OCI-LY7 (cell line): ENCODE data around the gene SLC44A5. TPM values are rescaled to one million over a fixed set of nuclear protein-coding genes. Genes with fewer than 3 reads are reported as not detected.
"Not testable (repeated sequence)": the region's sequence is repeated elsewhere in the genome, so short reads cannot be mapped to it uniquely, and the experiment has no call there.

Experiments
- BruUV-seq: library from RNA; stranded (reverse); fragments of 400-500 nt; replicated peaks from 2 replicates; lab custom pipeline; 2021; lab: Mats Ljungman, UMichigan
- CTCF ChIA-PET: fragments of 300-600 bp; sonication (Branson Sonifier 250); formaldehyde crosslinking; loops from one replicate; lab custom pipeline; 2022; ENCODE audit warnings: antibody characterized with exemption; ENCODE audit not compliant: unreplicated experiment; lab: Charles Lee
- POLR2A ChIA-PET: fragments of 300-600 bp; sonication (Branson Sonifier 250); formaldehyde crosslinking; loops from one replicate; lab custom pipeline; 2022; ENCODE audit warnings: antibody characterized with exemption; lab: Charles Lee
- DNase-seq: peaks from one replicate; pipeline ENCODE4 v3.0.0-alpha.2; 2015; ENCODE audit warnings: low spot score
- H2AFZ ChIP-seq: fragments of 200-600 bp; sonication (generic), shearing (Covaris generic); 2 replicates; pipeline ENCODE4 v1.6.1; 2014; ENCODE audit warnings: mild to moderate bottlenecking, antibody characterized with exemption, low read length, moderate library complexity
- H3K27ac ChIP-seq: fragments of 200-600 bp; sonication (generic); 2 replicates; pipeline ENCODE4 v1.5.1; 2014; ENCODE audit warnings: mixed run types, low read depth, mild to moderate bottlenecking, moderate library complexity, low read length, inconsistent platforms; ENCODE audit not compliant: poor library complexity, severe bottlenecking
- H3K36me3 ChIP-seq: fragments of 200-600 bp; sonication (generic); 2 replicates; pipeline ENCODE4 v1.6.1; 2014; ENCODE audit warnings: mild to moderate bottlenecking, antibody characterized with exemption, low read length, moderate library complexity, mixed read lengths; ENCODE audit not compliant: insufficient read depth
- H3K4me1 ChIP-seq: fragments of 200-600 bp; sonication (generic); 2 replicates; pipeline ENCODE4 v1.5.1; 2014; ENCODE audit warnings: mild to moderate bottlenecking, low read length; ENCODE audit not compliant: insufficient read depth, poor library complexity, severe bottlenecking
- H3K4me2 ChIP-seq: fragments of 200-600 bp; sonication (generic); 2 replicates; pipeline ENCODE4 v1.6.1; 2014; ENCODE audit warnings: mild to moderate bottlenecking, low read length
- H3K4me3 ChIP-seq: fragments of 200-600 bp; sonication (generic); 2 replicates; pipeline ENCODE4 v1.5.1; 2014; ENCODE audit warnings: mild to moderate bottlenecking, low read depth, low read length; ENCODE audit not compliant: poor library complexity, severe bottlenecking
- H3K79me2 ChIP-seq: fragments of 200-600 bp; sonication (generic); 2 replicates; pipeline ENCODE4 v1.6.1; 2016; ENCODE audit warnings: low read depth, mild to moderate bottlenecking, low read length, moderate library complexity, mixed read lengths; ENCODE audit not compliant: insufficient read depth
- H3K9me2 ChIP-seq: fragments of 200-600 bp; sonication (generic); 2 replicates; pipeline ENCODE4 v1.6.1; 2016; ENCODE audit warnings: mild to moderate bottlenecking, low read length, mixed read lengths; ENCODE audit not compliant: insufficient read depth
- H3K9me3 ChIP-seq: fragments of 200-600 bp; sonication (generic); 2 replicates; pipeline ENCODE4 v1.6.1; 2014; ENCODE audit warnings: mild to moderate bottlenecking, mixed run types, low read length, mixed read lengths
- H4K20me1 ChIP-seq: fragments of 200-600 bp; sonication (generic); 2 replicates; pipeline ENCODE4 v1.6.1; 2014; ENCODE audit warnings: mild to moderate bottlenecking, antibody characterized with exemption, low read length, moderate library complexity, mixed read lengths; ENCODE audit not compliant: insufficient read depth
- CTCF ChIP-seq: fragments of 200-600 bp; sonication (generic); conservative IDR thresholded peaks from 2 replicates; pipeline ENCODE4 v1.5.1; 2014; ENCODE audit warnings: mild to moderate bottlenecking, antibody characterized with exemption, low read length, moderate library complexity, mixed read lengths
- EZH2phosphoT487 ChIP-seq: fragments of 200-600 bp; sonication (generic); IDR thresholded peaks from 2 replicates; pipeline ENCODE4 v1.6.1; 2018; ENCODE audit warnings: low read depth, borderline replicate concordance, mild to moderate bottlenecking, mixed run types, antibody characterized with exemption, low read length, moderate library complexity, mixed read lengths
- intact Hi-C: fragments of 100-400 bp; cut with micrococcal nuclease; formaldehyde crosslinking; loops from one replicate; pipeline ENCODE4 v1.10.0; 2022; ENCODE audit not compliant: unreplicated experiment
- total RNA-seq, 2 experiments: library from RNA; depleted of rRNA in 1 of 2; stranded (reverse); fragments of >200 nt in 1 of 2; shearing (Covaris generic) in 1 of 2; gene quantifications; 2 replicates each; pipeline ENCODE4 v1.2.3, GENCODE V29; 2014 to 2022

The SLC44A5 gene
- total RNA-seq, 2 experiments from 2014 or later = not detected

GRCh38 chr1:75373542-75374159 lies 237.3 kb downstream of the SLC44A5 start:
- no peak for DNase-seq
- H3K9me3 ChIP-seq = no peaks in the 10 kb centered on the region
- intact Hi-C loops = no loop called here
- H3K4me1 ChIP-seq = no peaks in the 10 kb centered on the region
- no peaks in the 10 kb centered on the region for H3K9me2 ChIP-seq
- H3K4me3 ChIP-seq = no peak overlapping the region
- no peaks in the 10 kb centered on the region for H3K36me3 ChIP-seq
- no peaks in the 10 kb centered on the region for H3K79me2 ChIP-seq
- H3K27ac ChIP-seq = no peak overlapping the region
- ChIA-PET CTCF (no interaction called here), POLR2A (no interaction called here)
- no peak overlapping the region for H2AFZ ChIP-seq
- H3K4me2 ChIP-seq = no peak overlapping the region
- no peak for TF ChIP-seq EZH2phosphoT487
- no peak for TF ChIP-seq CTCF
- no peaks in the 10 kb centered on the region for H4K20me1 ChIP-seq
- no TSS peak for BruUV-seq

GRCh38 chr1:75366595-75366994 lies 244.3 kb downstream of the SLC44A5 start:
- Histone ChIP-seq H3K4me3 (no peak overlapping the region), H3K4me1 (no peaks in the 10 kb centered on the region), H3K9me2 (no peaks in the 10 kb centered on the region), H3K27ac (no peak overlapping the region), H3K36me3 (no peaks in the 10 kb centered on the region), H3K4me2 (no peak overlapping the region), H3K79me2 (no peaks in the 10 kb centered on the region), H4K20me1 (no peaks in the 10 kb centered on the region), H3K9me3 (no peaks in the 10 kb centered on the region), H2AFZ (no peak overlapping the region)
- no TSS peak for BruUV-seq
- no peak for DNase-seq
- ChIA-PET CTCF (no interaction called here), POLR2A (interaction anchor here (0.5 to 1.2 kb wide), 3 partner anchors 8 to 1099 kb away, joined by 3 read pairs; no protein-coding TSS in a partner anchor)
- intact Hi-C loops = no loop called here
- TF ChIP-seq CTCF = no peak

- Histone ChIP-seq H3K9me2 (no peaks in the 10 kb centered on the region), H3K4me1 (no peaks in the 10 kb centered on the region), H3K27ac (no peak overlapping the region), H3K4me3 (no peak overlapping the region), H3K36me3 (no peaks in the 10 kb centered on the region), H3K9me3 (no peaks in the 10 kb centered on the region), H3K79me2 (no peaks in the 10 kb centered on the region), H3K4me2 (no peak overlapping the region), H4K20me1 (no peaks in the 10 kb centered on the region), H2AFZ (no peak overlapping the region)
- BruUV-seq = no TSS peak
- no peak for DNase-seq
- TF ChIP-seq CTCF (no peak), EZH2phosphoT487 (no peak)
- ChIA-PET CTCF (no interaction called here), POLR2A (no interaction called here)
- intact Hi-C loops = no loop called here
Measured at GRCh38 chr1:75361260-75361659, 249.7 kb downstream of the SLC44A5 start.

GRCh38 chr1:75354267-75354666 lies 256.6 kb downstream of the SLC44A5 start:
- H3K9me3 ChIP-seq, BruUV-seq, H3K27ac ChIP-seq, DNase-seq, H3K9me2 ChIP-seq, intact Hi-C loops, H3K4me3 ChIP-seq, H3K36me3 ChIP-seq, CTCF ChIA-PET, H3K4me1 ChIP-seq, H4K20me1 ChIP-seq, H2AFZ ChIP-seq, H3K4me2 ChIP-seq, H3K79me2 ChIP-seq: not testable (repeated sequence)
- POLR2A ChIA-PET = interaction anchor here (0.7 kb wide), 1 partner anchor 769 kb away, joined by 3 read pairs; no protein-coding TSS in a partner anchor
